GM18505 (cell line): Measurements from ENCODE around the gene TRIO.

ENCODE experiments used
- ATAC-seq: cut with Tn5 transposase; IDR thresholded peaks from one replicate; pipeline ENCODE4 v1.9.1; 2021; ENCODE audit not compliant: unreplicated experiment
- POLR2A ChIP-seq: IDR thresholded peaks from 4 replicates; pipeline ENCODE4 v1.6.1; 2011; ENCODE audit warnings: borderline replicate concordance; ENCODE audit not compliant: insufficient read depth, insufficient read length; ENCODE audit errors: extremely low read depth

The TRIO gene

GRCh38 chr5:14445013-14445412 lies 301.9 kb downstream of the TRIO start:
- TF ChIP-seq POLR2A = no peak
- ATAC-seq = no peak

- TF ChIP-seq POLR2A = no peak
- ATAC-seq = no peak
Measured at GRCh38 chr5:14445576-14446290, 302.6 kb downstream of the TRIO start.

- ATAC-seq = peak; percentile 83
- peak; percentile 22 for TF ChIP-seq POLR2A
Measured at GRCh38 chr5:14447958-14448911, 305.1 kb downstream of the TRIO start.

GRCh38 chr5:14449052-14449661 lies 306.0 kb downstream of the TRIO start:
- no peak for TF ChIP-seq POLR2A
- no peak for ATAC-seq

GRCh38 chr5:14450018-14450524 lies 306.9 kb downstream of the TRIO start:
- no peak for TF ChIP-seq POLR2A
- no peak for ATAC-seq

- ATAC-seq = no peak
- TF ChIP-seq POLR2A = no peak
Measured at GRCh38 chr5:14450742-14451141, 307.6 kb downstream of the TRIO start.

GRCh38 chr5:14451871-14452270 lies 308.7 kb downstream of the TRIO start:
- no peak for TF ChIP-seq POLR2A
- ATAC-seq = no peak

- no peak for TF ChIP-seq POLR2A
- no peak for ATAC-seq
Measured at GRCh38 chr5:14452685-14453454, 309.7 kb downstream of the TRIO start.

GRCh38 chr5:14453481-14453880 lies 310.3 kb downstream of the TRIO start:
- no peak for ATAC-seq
- TF ChIP-seq POLR2A = no peak

- ATAC-seq = no peak
- TF ChIP-seq POLR2A = no peak
Measured at GRCh38 chr5:14455814-14456321, 312.7 kb downstream of the TRIO start.

- ATAC-seq = no peak
- no peak for TF ChIP-seq POLR2A
Measured at GRCh38 chr5:14457476-14457875, 314.3 kb downstream of the TRIO start.

GRCh38 chr5:14458414-14458813 lies 315.3 kb downstream of the TRIO start:
- TF ChIP-seq POLR2A = no peak
- ATAC-seq = no peak
